HG03103 (cell line): ENCODE data around the gene CIITA.
"Not testable (repeated sequence)": the region's sequence is repeated elsewhere in the genome, so short reads cannot be mapped to it uniquely, and the experiment has no call there.

Experiments
- ATAC-seq: cut with Tn5 transposase; IDR thresholded peaks from one replicate; pipeline ENCODE4 v1.9.1; 2021; ENCODE audit warnings: low read depth; ENCODE audit not compliant: unreplicated experiment

CIITA gene

GRCh38 chr16:10918294-10919002, 41.4 kb downstream of the CIITA start:
- ATAC-seq, result peak; percentile 68

- no peak for ATAC-seq
Measured at GRCh38 chr16:10919003-10919351, 42.0 kb downstream of the CIITA start.

GRCh38 chr16:10920726-10921427, 43.9 kb downstream of the CIITA start:
- no peak for ATAC-seq

GRCh38 chr16:10921536-10922327, 44.7 kb downstream of the CIITA start:
- no peak for ATAC-seq

- no peak for ATAC-seq
Measured at GRCh38 chr16:10922328-10923145, 45.5 kb downstream of the CIITA start.

GRCh38 chr16:10923146-10923649, 46.2 kb downstream of the CIITA start:
- no peak for ATAC-seq

GRCh38 chr16:10923650-10924214, 46.7 kb downstream of the CIITA start:
- ATAC-seq, result no peak

GRCh38 chr16:10925285-10925684, 48.3 kb downstream of the CIITA start:
- not testable (repeated sequence) for ATAC-seq

- no peak for ATAC-seq
Measured at GRCh38 chr16:10926094-10926493, 49.1 kb downstream of the CIITA start.

- ATAC-seq, result no peak
Measured at GRCh38 chr16:10926867-10927266, 49.9 kb downstream of the CIITA start.

- ATAC-seq, result no peak
Measured at GRCh38 chr16:10927497-10928112, 50.6 kb downstream of the CIITA start.

GRCh38 chr16:10929097-10929496, 52.1 kb downstream of the CIITA start:
- not testable (repeated sequence) for ATAC-seq

- ATAC-seq, result no peak
Measured at GRCh38 chr16:10929853-10930754, 53.1 kb downstream of the CIITA start.

- no peak for ATAC-seq
Measured at GRCh38 chr16:10930755-10931093, 53.7 kb downstream of the CIITA start.

GRCh38 chr16:10931134-10931533, 54.1 kb downstream of the CIITA start:
- no peak for ATAC-seq

- ATAC-seq, result no peak
Measured at GRCh38 chr16:10931977-10932632, 55.1 kb downstream of the CIITA start.

- ATAC-seq, result no peak
Measured at GRCh38 chr16:10932959-10933710, 56.1 kb downstream of the CIITA start.

- ATAC-seq, result no peak
Measured at GRCh38 chr16:10933865-10934264, 56.9 kb downstream of the CIITA start.
